OCI-LY1 (cell line): ENCODE data around the gene UNC13C.

Experiments used
- H2AFZ ChIP-seq: fragments of 200-600 bp; sonication (generic), shearing (Covaris generic); 2 replicates; pipeline ENCODE4 v1.6.0; 2014; ENCODE audit warnings: antibody characterized with exemption, mild to moderate bottlenecking, low read length
- H3F3A ChIP-seq: fragments of 200-600 bp; sonication (generic), shearing (Covaris generic); 2 replicates; pipeline ENCODE4 v1.6.0; 2014; ENCODE audit warnings: mild to moderate bottlenecking, antibody characterized with exemption, low read length, moderate library complexity; ENCODE audit not compliant: insufficient read depth
- H3K27ac ChIP-seq: fragments of 200-600 bp; sonication (generic); 2 replicates; pipeline ENCODE4 v1.5.1; 2014; ENCODE audit warnings: low read length, mixed run types, mild to moderate bottlenecking, low read depth; ENCODE audit not compliant: poor library complexity, severe bottlenecking
- H3K27me3 ChIP-seq: fragments of 200-600 bp; sonication (generic); 2 replicates; pipeline ENCODE4 v1.6.0; 2014; ENCODE audit warnings: antibody characterized with exemption, mild to moderate bottlenecking, low read length, moderate library complexity; ENCODE audit not compliant: insufficient read depth
- H3K36me3 ChIP-seq: fragments of 200-600 bp; sonication (generic); 2 replicates; pipeline ENCODE4 v1.6.1; 2014; ENCODE audit warnings: mild to moderate bottlenecking, antibody characterized with exemption, low read length, moderate library complexity, mixed read lengths; ENCODE audit not compliant: insufficient read depth
- H3K4me1 ChIP-seq: fragments of 200-600 bp; sonication (generic); 2 replicates; pipeline ENCODE4 v1.5.1; 2014; ENCODE audit warnings: mild to moderate bottlenecking, low read length, moderate library complexity; ENCODE audit not compliant: insufficient read depth, severe bottlenecking
- H3K4me2 ChIP-seq: fragments of 200-600 bp; sonication (generic), shearing (Covaris generic); 2 replicates; pipeline ENCODE4 v1.6.1; 2014; ENCODE audit warnings: low read length
- H3K4me3 ChIP-seq: fragments of 200-600 bp; sonication (generic); 2 replicates; pipeline ENCODE4 v1.5.1; 2014; ENCODE audit warnings: low read length, low read depth, mild to moderate bottlenecking, mixed read lengths; ENCODE audit not compliant: poor library complexity, severe bottlenecking
- H3K79me2 ChIP-seq: fragments of 200-600 bp; shearing (Covaris generic); 2 replicates; pipeline ENCODE4 v1.6.1; 2016; ENCODE audit warnings: mixed run types, low read length, mixed read lengths; ENCODE audit not compliant: insufficient read depth
- H3K9ac ChIP-seq: fragments of 200-600 bp; sonication (generic), shearing (Covaris generic); 2 replicates; pipeline ENCODE4 v1.6.1; 2014; ENCODE audit warnings: mild to moderate bottlenecking, low read length, mixed read lengths
- H3K9me2 ChIP-seq: fragments of 200-600 bp; sonication (generic), shearing (Covaris generic); 2 replicates; pipeline ENCODE4 v1.6.1; 2014; ENCODE audit warnings: low read depth, mild to moderate bottlenecking, low read length, mixed read lengths
- H3K9me3 ChIP-seq: fragments of 200-600 bp; shearing (Covaris generic); 2 replicates; pipeline ENCODE4 v1.6.1; 2014; ENCODE audit warnings: low read length, mixed read lengths
- H4K20me1 ChIP-seq: fragments of 200-600 bp; sonication (generic), shearing (Covaris generic); 2 replicates; pipeline ENCODE4 v1.6.0; 2016; ENCODE audit warnings: mild to moderate bottlenecking, low read length; ENCODE audit not compliant: insufficient read depth
- CTCF ChIP-seq: fragments of 200-600 bp; sonication (generic), shearing (Covaris generic); IDR thresholded peaks from 2 replicates; pipeline ENCODE4 v1.5.1; 2017; ENCODE audit warnings: mild to moderate bottlenecking, antibody characterized with exemption, low read length, moderate library complexity, mixed read lengths
- EZH2 ChIP-seq: fragments of 200-600 bp; sonication (generic), shearing (Covaris generic); IDR thresholded peaks from 2 replicates; pipeline ENCODE4 v1.8.0; 2017; ENCODE audit warnings: borderline replicate concordance, mixed run types, mild to moderate bottlenecking, antibody characterized with exemption, low read length, moderate library complexity, mixed read lengths

Gene UNC13C

GRCh38 chr15:54083501-54083900 lies 105.3 kb downstream of the UNC13C start:
- Histone ChIP-seq H2AFZ (no peak overlapping the region), H3K36me3 (no peaks in the 10 kb centered on the region), H3K4me3 (no peak overlapping the region), H3K4me2 (no peak overlapping the region), H3K27me3 (no peaks in the 10 kb centered on the region), H4K20me1 (no peaks in the 10 kb centered on the region), H3F3A (no peaks in the 10 kb centered on the region), H3K4me1 (no peaks in the 10 kb centered on the region), H3K27ac (no peak overlapping the region), H3K9me2 (no peaks in the 10 kb centered on the region), H3K79me2 (no peaks in the 10 kb centered on the region), H3K9ac (no peak overlapping the region), H3K9me3 (no peaks in the 10 kb centered on the region)
- TF ChIP-seq EZH2 (no peak), CTCF (no peak)

- H3K4me3 ChIP-seq, result no peak overlapping the region
These were observed 105.8 kb downstream of the UNC13C start for GRCh38 chr15:54083991-54084390.

GRCh38 chr15:54088837-54089236 lies 110.6 kb downstream of the UNC13C start:
- Histone ChIP-seq H3K79me2 (no peaks in the 10 kb centered on the region), H2AFZ (no peak overlapping the region), H3K4me3 (no peak overlapping the region), H4K20me1 (no peaks in the 10 kb centered on the region), H3K9ac (no peak overlapping the region), H3F3A (no peaks in the 10 kb centered on the region), H3K9me2 (no peaks in the 10 kb centered on the region), H3K27me3 (no peaks in the 10 kb centered on the region), H3K27ac (no peak overlapping the region), H3K36me3 (no peaks in the 10 kb centered on the region), H3K4me2 (no peak overlapping the region), H3K9me3 (no peaks in the 10 kb centered on the region), H3K4me1 (no peaks in the 10 kb centered on the region)
- no peak for TF ChIP-seq CTCF
- TF ChIP-seq EZH2, result no peak

More at GRCh38 chr15:54083991-54084390, 105.8 kb downstream of the UNC13C start:
- no peak for TF ChIP-seq EZH2
- TF ChIP-seq CTCF, result no peak
- no peak overlapping the region for H3K27ac ChIP-seq
- no peaks in the 10 kb centered on the region for H3K79me2 ChIP-seq
- H4K20me1 ChIP-seq, result no peaks in the 10 kb centered on the region
- H3K9me2 ChIP-seq, result no peaks in the 10 kb centered on the region
- no peaks in the 10 kb centered on the region for H3K27me3 ChIP-seq
- H3K9me3 ChIP-seq, result no peaks in the 10 kb centered on the region
- H2AFZ ChIP-seq, result no peak overlapping the region
- H3K9ac ChIP-seq, result no peak overlapping the region
- no peaks in the 10 kb centered on the region for H3K36me3 ChIP-seq
- H3K4me1 ChIP-seq, result no peaks in the 10 kb centered on the region
- H3F3A ChIP-seq, result no peaks in the 10 kb centered on the region
- no peak overlapping the region for H3K4me2 ChIP-seq
